ENCODE results near the gene ERBB4. TPM values are rescaled to one million over a fixed set of nuclear protein-coding genes. Genes with fewer than 3 reads are reported as not detected.

ERBB4 gene
- total RNA-seq, 1 experiment from 2014 or later, result not detected

DNA sequence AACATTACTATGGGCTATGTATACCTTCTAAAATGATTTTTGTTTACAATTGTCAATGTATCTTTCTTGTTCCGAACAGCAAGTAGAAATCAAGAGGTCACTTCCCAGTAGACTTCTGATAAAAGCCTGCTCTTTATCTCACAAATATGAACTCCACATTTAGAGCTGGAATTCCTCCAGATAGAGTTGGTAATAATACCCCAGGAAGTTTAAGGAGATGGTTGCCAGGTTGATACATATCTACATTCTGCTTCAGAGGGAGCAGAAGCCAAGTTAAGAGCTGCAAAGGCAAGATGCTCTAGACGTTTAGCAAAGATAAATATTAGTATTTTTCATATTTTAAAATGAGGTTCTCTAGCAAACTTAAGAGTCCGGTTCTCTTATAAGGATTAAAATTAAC lies 267.0 kb downstream of the ERBB4 start:
- no peak for DNase-seq (ENCODE audit: unreplicated experiment)
- H3K27ac Mint-ChIP-seq (ENCODE audit: low read depth, unreplicated experiment), result no peak overlapping the region
- H3K36me3 Mint-ChIP-seq (ENCODE audit: insufficient read depth, unreplicated experiment), result no peaks in the 10 kb centered on the region
- intact Hi-C loops (cut with micrococcal nuclease), result no loop called here
- H3K27me3 Mint-ChIP-seq (ENCODE audit: insufficient read depth, unreplicated experiment), result peaks cover 49% of the 10 kb centered on the region
- CTCF ChIA-PET, result no interaction called here
- H3K4me3 Mint-ChIP-seq (ENCODE audit: unreplicated experiment), result no peak overlapping the region
- POLR2A ChIA-PET, result no interaction called here
- no TSS peak for BruUV-seq (replicated peaks)
- no peaks in the 10 kb centered on the region for H3K4me1 Mint-ChIP-seq (ENCODE audit: insufficient read depth, unreplicated experiment)
- TF ChIP-seq, protein P1, sequence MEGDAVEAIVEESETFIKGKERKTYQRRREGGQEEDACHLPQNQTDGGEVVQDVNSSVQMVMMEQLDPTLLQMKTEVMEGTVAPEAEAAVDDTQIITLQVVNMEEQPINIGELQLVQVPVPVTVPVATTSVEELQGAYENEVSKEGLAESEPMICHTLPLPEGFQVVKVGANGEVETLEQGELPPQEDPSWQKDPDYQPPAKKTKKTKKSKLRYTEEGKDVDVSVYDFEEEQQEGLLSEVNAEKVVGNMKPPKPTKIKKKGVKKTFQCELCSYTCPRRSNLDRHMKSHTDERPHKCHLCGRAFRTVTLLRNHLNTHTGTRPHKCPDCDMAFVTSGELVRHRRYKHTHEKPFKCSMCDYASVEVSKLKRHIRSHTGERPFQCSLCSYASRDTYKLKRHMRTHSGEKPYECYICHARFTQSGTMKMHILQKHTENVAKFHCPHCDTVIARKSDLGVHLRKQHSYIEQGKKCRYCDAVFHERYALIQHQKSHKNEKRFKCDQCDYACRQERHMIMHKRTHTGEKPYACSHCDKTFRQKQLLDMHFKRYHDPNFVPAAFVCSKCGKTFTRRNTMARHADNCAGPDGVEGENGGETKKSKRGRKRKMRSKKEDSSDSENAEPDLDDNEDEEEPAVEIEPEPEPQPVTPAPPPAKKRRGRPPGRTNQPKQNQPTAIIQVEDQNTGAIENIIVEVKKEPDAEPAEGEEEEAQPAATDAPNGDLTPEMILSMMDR (IDR thresholded peaks at IDR 0.05; ENCODE audit: unreplicated experiment), result no peak
- H3K9me3 Mint-ChIP-seq (ENCODE audit: unreplicated experiment), result no peaks in the 10 kb centered on the region

- Mint-ChIP-seq H3K9me3 (ENCODE audit: unreplicated experiment) (no peaks in the 10 kb centered on the region), H3K4me1 (ENCODE audit: insufficient read depth, unreplicated experiment) (no peaks in the 10 kb centered on the region), H3K27ac (ENCODE audit: low read depth, unreplicated experiment) (no peak overlapping the region), H3K27me3 (ENCODE audit: insufficient read depth, unreplicated experiment) (peaks cover 61% of the 10 kb centered on the region), H3K36me3 (ENCODE audit: insufficient read depth, unreplicated experiment) (no peaks in the 10 kb centered on the region), H3K4me3 (ENCODE audit: unreplicated experiment) (no peak overlapping the region)
- BruUV-seq (replicated peaks), result no TSS peak
- TF ChIP-seq, protein P1 (IDR thresholded peaks at IDR 0.05; ENCODE audit: unreplicated experiment), result no peak
- intact Hi-C loops (cut with micrococcal nuclease), result no loop called here
- CTCF ChIA-PET, result interaction anchor here (0.6 to 1.2 kb wide), 2 partner anchors 16 to 53 kb away, joined by 3 to 5 read pairs; no protein-coding TSS in a partner anchor
- POLR2A ChIA-PET, result no interaction called here
- no peak for DNase-seq (ENCODE audit: unreplicated experiment)
These were observed 269.6 kb downstream of the ERBB4 start for GRCh38 chr2:212269005-212269404.

DNA sequence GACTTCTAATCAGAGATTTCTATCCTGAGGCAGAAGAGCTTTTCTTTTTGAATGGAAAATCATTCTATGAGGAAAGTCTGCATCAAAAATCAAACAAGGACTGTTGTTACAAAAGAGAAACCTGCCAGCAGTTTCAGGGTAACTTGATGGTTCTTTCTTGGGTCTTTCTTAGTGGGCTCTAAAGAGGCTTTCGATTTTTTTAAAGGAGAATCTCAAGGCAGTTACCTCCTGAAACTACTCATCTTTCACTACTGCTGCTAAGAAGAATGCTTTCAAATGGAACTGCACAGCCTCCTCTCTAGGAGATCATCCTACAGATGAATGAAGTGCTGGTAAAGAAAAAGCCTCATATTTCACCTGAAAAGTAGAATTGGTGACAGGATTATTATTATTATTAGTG lies 272.3 kb downstream of the ERBB4 start:
- Mint-ChIP-seq H3K27me3 (ENCODE audit: insufficient read depth, unreplicated experiment) (peaks cover 79% of the 10 kb centered on the region), H3K36me3 (ENCODE audit: insufficient read depth, unreplicated experiment) (no peaks in the 10 kb centered on the region), H3K9me3 (ENCODE audit: unreplicated experiment) (no peaks in the 10 kb centered on the region), H3K4me3 (ENCODE audit: unreplicated experiment) (no peak overlapping the region), H3K27ac (ENCODE audit: low read depth, unreplicated experiment) (no peak overlapping the region), H3K4me1 (ENCODE audit: insufficient read depth, unreplicated experiment) (no peaks in the 10 kb centered on the region)
- ChIA-PET CTCF (no interaction called here), POLR2A (no interaction called here)
- no TSS peak for BruUV-seq (replicated peaks)
- intact Hi-C loops (cut with micrococcal nuclease), result no loop called here
- TF ChIP-seq, protein P1 (IDR thresholded peaks at IDR 0.05; ENCODE audit: unreplicated experiment), result no peak
- no peak for DNase-seq (ENCODE audit: unreplicated experiment)

DNA sequence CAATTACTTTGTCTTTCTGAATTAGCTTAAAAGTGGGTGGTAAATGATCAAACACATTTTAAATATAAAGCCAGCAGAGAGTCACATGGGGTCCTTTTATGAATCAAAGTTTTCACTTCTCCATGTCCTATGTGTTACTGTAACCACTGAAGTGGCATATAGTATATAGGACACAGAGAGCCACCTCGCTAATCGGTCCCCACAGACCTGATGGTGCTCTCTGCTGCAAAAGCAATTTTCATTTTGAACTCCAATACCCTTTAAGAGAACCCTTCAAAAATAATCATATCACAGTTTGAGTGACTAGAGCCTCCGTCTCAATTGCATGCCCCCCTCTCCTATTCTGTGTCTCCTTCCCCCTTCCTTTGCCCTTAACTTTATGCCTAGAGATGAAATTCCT lies 272.8 kb downstream of the ERBB4 start:
- DNase-seq (ENCODE audit: unreplicated experiment), result no peak
- ChIA-PET CTCF (interaction anchor here (0.7 kb wide), 1 partner anchor 16 kb away, joined by 3 read pairs; no protein-coding TSS in a partner anchor), POLR2A (no interaction called here)
- no peak overlapping the region for H3K4me3 Mint-ChIP-seq (ENCODE audit: unreplicated experiment)
- no peak overlapping the region for H3K27ac Mint-ChIP-seq (ENCODE audit: low read depth, unreplicated experiment)
- no peaks in the 10 kb centered on the region for H3K4me1 Mint-ChIP-seq (ENCODE audit: insufficient read depth, unreplicated experiment)
- H3K27me3 Mint-ChIP-seq (ENCODE audit: insufficient read depth, unreplicated experiment), result peaks cover 79% of the 10 kb centered on the region
- no peaks in the 10 kb centered on the region for H3K9me3 Mint-ChIP-seq (ENCODE audit: unreplicated experiment)
- TF ChIP-seq, protein P1 (IDR thresholded peaks at IDR 0.05; ENCODE audit: unreplicated experiment), result no peak
- no TSS peak for BruUV-seq (replicated peaks)
- H3K36me3 Mint-ChIP-seq (ENCODE audit: insufficient read depth, unreplicated experiment), result no peaks in the 10 kb centered on the region
- intact Hi-C loops (cut with micrococcal nuclease), result no loop called here
